Measurements from ENCODE around the gene ZNF780B.

The ZNF780B gene

DNA sequence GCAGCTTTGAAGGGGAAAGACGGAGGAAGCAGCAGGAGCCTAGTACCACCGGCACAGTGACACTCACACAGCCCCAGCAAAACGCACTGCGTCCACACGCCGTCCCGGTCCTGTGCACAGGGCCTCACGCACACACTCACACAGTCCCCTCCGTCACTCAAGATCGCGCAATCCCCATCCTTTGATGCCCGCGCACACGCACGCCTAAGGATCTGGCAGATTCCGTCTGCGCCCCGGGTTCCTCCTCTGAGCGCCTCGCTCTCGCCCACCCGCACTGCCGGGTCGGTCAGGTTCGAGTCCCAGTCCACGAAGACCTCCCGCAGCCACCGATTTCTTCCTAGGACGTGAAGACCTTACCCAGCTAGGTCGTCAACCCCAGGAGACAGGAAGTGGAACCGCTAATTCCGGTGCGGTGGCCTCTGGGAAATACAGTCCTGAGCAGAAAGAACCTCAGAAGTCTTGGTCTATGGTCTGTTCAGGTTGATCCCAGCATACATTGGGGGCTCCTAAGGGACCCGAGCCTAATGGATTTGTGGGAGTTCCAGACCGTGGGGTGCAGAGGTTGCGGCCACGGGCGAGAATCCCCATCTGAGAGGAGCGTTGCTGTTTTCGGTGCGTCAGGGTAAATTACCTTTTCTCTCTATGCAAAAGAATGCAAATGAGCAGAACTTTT is at the start of gene ZNF780B:
Gene ZNF780B (minus strand): TSS at position 400 of the 673 bp plus-strand sequence. CDS start 5,899 bp downstream, outside the sequence.
- DNase-seq (ENCODE audit: low read depth in 4 of 4, low spot score in 1 of 4) = peak; percentile 32 to 62 (median 46)

DNA sequence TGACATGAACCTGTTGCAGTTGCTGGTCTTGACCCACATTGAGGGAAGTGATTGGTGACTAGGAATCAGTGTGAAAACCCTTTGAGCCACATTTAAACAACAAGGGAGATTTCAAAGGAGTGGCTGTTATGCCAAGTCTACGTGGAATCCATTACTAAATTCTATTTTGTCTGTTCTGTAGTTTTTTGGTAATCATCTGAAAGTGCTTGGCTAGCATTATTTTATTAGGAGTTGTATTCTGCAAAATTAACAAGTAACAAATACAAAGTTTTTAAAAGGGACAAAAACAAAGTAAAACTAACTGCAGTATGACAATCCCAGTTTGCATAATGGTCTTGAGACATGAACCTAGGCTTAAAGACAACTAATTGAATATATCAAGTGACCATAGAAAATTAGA is 48.7 kb upstream of the ZNF780B start:
- DNase-seq (ENCODE audit: low read depth in 4 of 4, low spot score in 1 of 4) = no peak

GRCh38 chr19:40103600-40103999 is 47.6 kb upstream of the ZNF780B start:
- no peak for DNase-seq (ENCODE audit: low read depth in 4 of 4, low spot score in 1 of 4)

GRCh38 chr19:40101813-40102212 is 45.8 kb upstream of the ZNF780B start:
- no peak for DNase-seq (ENCODE audit: low read depth in 4 of 4, low spot score in 1 of 4)

GRCh38 chr19:40093416-40093815 is 37.4 kb upstream of the ZNF780B start:
- DNase-seq (ENCODE audit: low read depth in 4 of 4, low spot score in 1 of 4) = no peak

DNA sequence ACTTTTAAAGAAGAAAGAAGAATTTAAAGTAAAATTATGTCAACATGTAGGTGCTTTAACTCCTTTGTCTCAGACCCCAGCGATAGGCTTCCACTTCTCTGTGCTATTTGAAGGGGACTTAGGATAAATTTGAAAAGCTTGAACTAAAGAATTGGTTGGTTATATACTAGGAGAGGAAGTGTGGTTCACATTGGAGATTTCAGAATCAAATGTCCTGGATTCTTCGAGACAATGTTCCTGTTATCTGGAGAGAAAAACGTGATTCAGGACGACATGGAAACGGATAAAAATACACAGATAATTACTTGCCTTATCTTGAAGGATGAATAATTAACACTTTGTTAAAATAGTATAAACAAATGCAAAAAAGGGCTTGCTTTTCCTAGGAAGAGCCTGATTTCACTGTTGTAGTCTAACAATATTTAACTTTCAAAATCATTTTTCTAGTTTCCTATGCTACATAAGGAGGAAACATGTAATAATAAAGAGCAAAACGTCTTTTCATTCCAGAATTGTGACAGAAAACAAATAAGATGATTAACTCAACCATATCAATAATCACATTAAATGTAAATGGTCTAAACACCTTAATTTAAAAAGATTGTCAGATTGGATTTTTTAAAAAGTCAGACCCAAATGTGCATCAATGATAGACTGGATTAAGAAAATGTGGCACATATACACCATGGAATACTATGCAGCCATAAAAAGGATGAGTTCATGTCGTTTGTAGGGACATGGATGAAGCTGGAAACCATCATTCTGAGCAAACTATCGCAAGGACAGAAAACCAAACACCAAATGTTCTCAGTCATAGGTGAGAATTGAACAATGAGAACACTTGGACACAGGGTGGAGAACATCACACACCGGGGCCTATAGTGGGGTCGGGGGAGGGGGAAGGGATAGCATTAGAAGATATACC is 35.4 kb upstream of the ZNF780B start:
- DNase-seq (ENCODE audit: low read depth in 4 of 4, low spot score in 1 of 4) = no peak

DNA sequence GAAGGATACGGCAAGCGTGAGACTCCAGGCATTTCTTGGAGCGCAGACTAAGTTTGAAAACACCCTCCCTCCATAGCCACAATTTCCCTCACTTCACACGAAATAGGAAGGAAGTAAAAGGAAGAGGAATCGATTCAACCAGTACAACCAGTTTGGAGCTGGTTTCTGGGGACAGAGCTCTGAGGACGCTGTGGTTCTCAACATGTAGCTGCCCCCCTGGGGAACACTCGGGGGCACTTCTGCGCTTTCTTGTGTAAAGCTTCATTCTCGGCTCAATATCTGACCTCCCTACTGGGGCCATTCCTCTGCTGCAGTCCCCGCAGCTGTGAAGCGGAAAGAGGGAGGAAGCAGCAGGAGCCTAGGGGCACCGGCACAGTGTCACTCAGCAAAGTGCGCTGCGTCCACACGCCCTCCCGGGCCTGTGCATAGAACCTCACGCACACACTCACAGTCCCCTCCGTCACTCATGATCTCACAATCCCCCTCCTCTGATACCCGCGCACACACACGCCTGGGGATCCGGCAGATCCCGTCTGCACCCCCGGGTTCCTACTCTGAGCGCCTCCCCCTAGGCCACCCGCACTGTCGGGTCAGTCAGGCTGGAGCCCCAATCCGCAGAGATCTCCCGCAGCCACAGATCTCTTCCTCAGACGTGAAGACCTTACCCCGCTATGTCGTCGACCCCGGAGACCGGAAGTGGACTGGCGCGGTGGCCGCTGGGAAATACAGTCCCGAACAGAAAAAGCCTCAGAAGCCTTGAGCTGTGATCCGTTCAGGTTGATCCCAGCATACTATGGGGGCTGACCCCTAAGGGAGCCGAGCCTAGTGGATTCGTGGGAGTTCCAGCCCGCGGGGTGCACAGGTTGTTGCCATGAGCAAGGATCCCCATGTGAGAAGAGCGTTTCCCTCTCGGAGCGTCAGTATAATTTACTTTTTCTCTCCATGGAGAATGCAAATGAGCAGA is 34.5 kb upstream of the ZNF780B start, which contains the start of gene ZNF780A:
Gene ZNF780A (minus strand): TSS at position 703 of the 964 bp plus-strand sequence. CDS start 6,190 bp downstream, outside the sequence.
- peak; percentile 42 to 69 (median 54) for DNase-seq (ENCODE audit: low read depth in 4 of 4, low spot score in 1 of 4)

DNA sequence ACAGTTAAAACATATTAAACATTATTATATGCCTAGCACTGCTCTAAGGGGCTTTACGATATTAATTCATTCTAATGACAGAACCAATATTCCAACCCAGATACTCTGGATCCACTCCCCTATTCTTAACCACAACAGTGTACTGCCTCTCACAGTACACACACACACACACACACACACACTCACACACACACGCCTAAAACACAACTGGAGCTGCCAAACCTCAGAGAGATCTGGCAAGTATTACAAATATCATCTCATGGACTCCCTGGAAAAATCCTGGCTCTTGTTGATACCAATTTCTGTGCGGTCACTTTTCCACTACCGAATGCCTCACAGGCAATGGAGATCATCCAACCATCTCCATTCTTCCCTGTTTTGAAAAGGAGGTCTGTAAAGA is 33.4 kb upstream of the ZNF780B start:
- DNase-seq (ENCODE audit: low read depth in 4 of 4, low spot score in 1 of 4) = no peak

DNA sequence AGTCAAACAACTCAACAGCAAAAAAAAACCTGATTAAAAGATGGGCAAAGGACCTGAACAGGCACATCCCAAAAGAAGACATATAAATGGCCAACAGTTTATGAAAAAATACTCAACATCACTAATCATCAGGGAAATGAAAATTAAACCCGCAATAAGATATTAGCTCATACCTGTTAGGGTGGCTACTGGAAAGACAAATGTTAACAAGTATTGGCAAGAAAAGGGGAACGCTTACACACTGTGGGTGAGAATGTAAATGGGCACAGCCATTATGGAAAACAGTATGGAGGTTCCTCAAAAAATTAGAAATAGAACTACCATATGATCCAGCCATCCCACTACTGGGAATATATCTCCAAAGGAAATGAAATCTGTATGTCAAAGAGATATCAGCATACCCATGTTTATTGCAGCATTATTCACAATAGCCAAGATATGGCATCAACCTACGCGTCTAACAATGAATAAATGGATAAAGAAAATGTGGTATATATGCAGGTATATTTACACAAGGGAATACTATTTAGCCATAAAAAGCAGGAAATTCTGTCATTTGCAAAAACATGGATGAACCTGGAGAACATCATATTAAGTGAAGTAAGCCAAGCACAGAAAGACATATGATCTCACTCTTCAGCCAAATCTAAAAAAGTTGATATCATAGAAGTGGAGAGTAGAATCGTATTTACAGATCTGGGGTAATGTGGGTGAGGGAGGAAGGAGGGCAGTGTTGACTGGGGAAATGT is 32.4 kb upstream of the ZNF780B start:
- no peak for DNase-seq (ENCODE audit: low read depth in 4 of 4, low spot score in 1 of 4)

GRCh38 chr19:40084948-40085347 is 28.9 kb upstream of the ZNF780B start:
- DNase-seq (ENCODE audit: low read depth in 4 of 4, low spot score in 1 of 4) = no peak

DNA sequence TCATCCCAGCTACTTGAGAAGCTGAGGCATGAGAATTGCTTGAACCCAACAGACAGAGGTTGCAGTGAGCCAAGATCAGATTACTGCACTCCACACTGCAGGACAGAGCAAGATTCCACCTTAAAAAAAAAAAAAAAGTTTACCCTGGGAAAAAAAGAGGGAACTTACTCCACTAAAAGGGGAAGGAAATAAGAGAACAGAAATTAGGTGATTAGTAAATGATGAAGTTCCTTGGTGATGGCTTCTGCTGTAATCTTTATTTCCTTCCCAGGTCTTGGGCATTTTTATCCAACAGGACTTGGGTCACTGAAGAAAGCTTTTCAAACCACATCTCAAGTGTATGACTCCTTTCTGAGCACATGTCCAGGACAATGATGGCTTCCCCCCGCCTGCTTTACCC is 25.4 kb upstream of the ZNF780B start:
- no peak for DNase-seq (ENCODE audit: low read depth in 4 of 4, low spot score in 1 of 4)

- DNase-seq (ENCODE audit: low read depth in 4 of 4, low spot score in 1 of 4) = no peak
Measured at GRCh38 chr19:40080289-40080688, 24.3 kb upstream of the ZNF780B start.

- DNase-seq (ENCODE audit: low read depth in 4 of 4, low spot score in 1 of 4) = no peak
Measured at GRCh38 chr19:40078377-40078776, 22.3 kb upstream of the ZNF780B start.

DNA sequence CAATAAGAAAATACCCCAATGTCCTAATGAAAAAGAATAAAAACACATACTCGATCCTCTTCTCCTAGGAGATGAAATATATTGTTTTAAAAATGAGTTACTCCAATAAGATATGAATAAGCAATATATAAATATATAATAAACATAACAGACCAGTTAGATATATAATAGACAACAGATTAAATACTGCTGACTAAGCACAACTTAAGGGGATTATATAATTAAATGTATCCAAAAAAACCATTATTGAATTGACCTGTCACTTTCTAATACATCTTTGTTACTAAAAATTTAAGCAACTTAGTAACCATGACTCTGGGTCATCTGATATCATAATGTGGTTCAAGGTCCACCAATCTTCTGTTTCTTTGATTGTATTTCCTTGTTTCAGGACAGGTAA is 14.0 kb upstream of the ZNF780B start:
- no peak for DNase-seq (ENCODE audit: low read depth in 4 of 4, low spot score in 1 of 4)

- no peak for DNase-seq (ENCODE audit: low read depth in 4 of 4, low spot score in 1 of 4)
Measured at GRCh38 chr19:40059624-40060023, 3.6 kb upstream of the ZNF780B start.

DNA sequence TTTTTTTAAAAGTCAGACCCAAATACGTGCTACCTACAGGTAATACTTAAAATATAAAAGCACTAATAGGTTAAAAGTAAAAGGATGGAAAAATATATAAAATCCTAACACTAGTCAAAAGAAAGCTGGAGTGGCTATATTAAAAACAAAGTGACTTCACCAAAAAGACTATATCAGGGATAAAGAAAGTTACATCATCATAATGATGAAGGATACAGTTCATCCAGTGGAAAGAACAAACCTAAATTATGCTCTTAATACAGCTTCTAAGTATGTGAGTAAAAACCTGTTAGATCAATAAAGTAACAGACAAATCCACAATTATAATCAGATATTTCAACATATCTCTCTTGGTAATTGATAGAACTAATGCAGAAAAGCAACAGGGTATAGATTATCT is 1.1 kb upstream of the ZNF780B start:
- DNase-seq (ENCODE audit: low read depth in 4 of 4, low spot score in 1 of 4) = no peak

GRCh38 chr19:40056505-40056904 is 474 bp upstream of the ZNF780B start:
- DNase-seq (ENCODE audit: low read depth in 4 of 4, low spot score in 1 of 4) = no peak

DNA sequence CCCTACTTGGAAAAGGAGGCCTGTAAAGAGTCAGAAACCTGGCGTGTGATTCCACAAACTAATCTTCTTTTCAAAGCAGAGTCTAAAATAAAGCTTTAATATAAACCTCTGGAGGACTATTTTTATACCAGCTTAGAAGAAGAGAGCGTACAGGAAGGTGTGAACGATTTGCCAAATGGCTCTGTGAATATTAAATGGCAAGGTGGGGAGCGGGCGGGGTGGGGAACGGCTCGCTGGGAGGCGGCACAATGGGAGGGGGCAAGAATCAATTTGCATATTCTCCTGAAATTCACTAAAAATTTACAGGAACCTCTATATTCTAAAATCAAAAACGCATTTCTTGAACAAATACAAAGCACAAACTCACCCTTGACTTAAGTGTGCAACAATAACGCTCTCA is 982 bp downstream of the ZNF780B start:
- no peak for DNase-seq (ENCODE audit: low read depth in 4 of 4, low spot score in 1 of 4)

DNA sequence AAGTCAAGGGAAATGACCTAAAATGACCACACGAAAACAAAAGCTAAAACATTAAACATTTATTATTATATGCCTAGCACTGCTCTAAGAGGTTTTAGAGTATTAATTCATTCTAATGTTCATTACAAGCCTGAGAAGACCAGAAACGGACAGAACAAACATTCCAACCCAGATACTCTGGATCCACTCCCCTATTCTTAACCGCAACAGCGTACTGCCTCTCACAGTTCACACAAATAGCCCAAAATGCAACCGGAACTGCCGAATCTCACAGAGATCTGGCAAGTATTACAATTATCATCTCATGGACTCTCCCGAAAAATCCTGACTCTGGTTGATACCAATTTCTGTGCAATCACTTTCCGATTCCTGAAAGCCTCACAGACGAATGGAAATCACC is 1.4 kb downstream of the ZNF780B start:
- no peak for DNase-seq (ENCODE audit: low read depth in 4 of 4, low spot score in 1 of 4)

GRCh38 chr19:40053491-40053890 is 2.5 kb downstream of the ZNF780B start:
- no peak for DNase-seq (ENCODE audit: low read depth in 4 of 4, low spot score in 1 of 4)
